ENCODE results near the gene LRRC46. TPM values are rescaled to one million over a fixed set of nuclear protein-coding genes. Genes with fewer than 3 reads are reported as not detected.

The LRRC46 gene
- total and polyA plus RNA-seq, 10 donors, result 0.42 to 1.4 (median 1.1) TPM

GRCh38 chr17:47803201-47803600 is 28.3 kb upstream of the LRRC46 start:
- WGBS, 5 donors, result 51 to 82% (median 55%) methylated on average over 4 to 5 of the region's 5 CpGs
- Histone ChIP-seq H3K36me3 (peaks cover 0 to 23% (median 18%) of the 10 kb centered on the region in 6 donors), H3K9me3 (no peaks in the 10 kb centered on the region), H3K27me3 (replicated peaks in 1 of 7) (no peaks in the 10 kb centered on the region), H3K27ac (no peak overlapping the region), H3K4me1 (no peaks in the 10 kb centered on the region), H3K4me3 (no peak overlapping the region)
- intact Hi-C loops (cut with DNase I; ENCODE audit: low total_unique reads), result loop anchor here (10.0 kb wide), 1 partner anchor 128 kb away; no protein-coding TSS in a partner anchor
- TF ChIP-seq POLR2AphosphoS5 (IDR thresholded peaks at IDR 0.05) (no peak), POLR2A (IDR thresholded peaks at IDR 0.05) (no peak), CTCF (IDR thresholded peaks at IDR 0.05 in 8 of 11, conservative IDR thresholded peaks at IDR 0.05 in 3 of 11) (no peak)
- DNase-seq, result no peak

DNA sequence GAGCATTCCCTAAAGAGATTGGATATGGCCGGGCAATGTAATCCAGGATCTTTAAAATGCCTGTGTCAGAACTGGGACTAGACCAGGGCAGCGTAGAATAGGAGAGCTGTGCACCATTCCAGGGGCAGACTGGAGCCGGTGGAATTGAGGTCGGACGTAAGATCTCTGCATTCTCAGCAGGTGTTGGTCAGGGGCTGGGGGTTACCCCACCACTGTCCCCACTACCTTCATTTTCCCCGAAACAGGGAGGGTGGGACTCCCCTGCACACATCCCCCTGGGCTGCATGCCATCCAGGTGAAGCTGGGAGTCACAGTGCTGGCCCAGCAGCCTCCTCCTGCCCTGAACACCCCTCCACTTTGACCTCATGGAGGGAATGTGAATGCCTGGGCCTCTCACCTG is 27.7 kb upstream of the LRRC46 start:
- TF ChIP-seq CTCF (IDR thresholded peaks at IDR 0.05 in 8 of 11, conservative IDR thresholded peaks at IDR 0.05 in 3 of 11), result no peak
- no peak for TF ChIP-seq POLR2A (IDR thresholded peaks at IDR 0.05)
- no peak for TF ChIP-seq POLR2AphosphoS5 (IDR thresholded peaks at IDR 0.05)
- Histone ChIP-seq H3K27ac (no peak overlapping the region), H3K36me3 (peaks cover 0 to 28% (median 23%) of the 10 kb centered on the region in 6 donors), H3K4me3 (no peak overlapping the region), H3K27me3 (replicated peaks in 1 of 7) (no peaks in the 10 kb centered on the region), H3K4me1 (no peaks in the 10 kb centered on the region), H3K9me3 (no peaks in the 10 kb centered on the region)
- intact Hi-C loops (cut with DNase I; ENCODE audit: low total_unique reads), result loop anchor here (10.0 kb wide), 1 partner anchor 129 kb away; no protein-coding TSS in a partner anchor
- no peak for DNase-seq
- WGBS, 5 donors, result 72 to 81% (median 77%) methylated on average over 6 of the region's 6 CpGs

DNA sequence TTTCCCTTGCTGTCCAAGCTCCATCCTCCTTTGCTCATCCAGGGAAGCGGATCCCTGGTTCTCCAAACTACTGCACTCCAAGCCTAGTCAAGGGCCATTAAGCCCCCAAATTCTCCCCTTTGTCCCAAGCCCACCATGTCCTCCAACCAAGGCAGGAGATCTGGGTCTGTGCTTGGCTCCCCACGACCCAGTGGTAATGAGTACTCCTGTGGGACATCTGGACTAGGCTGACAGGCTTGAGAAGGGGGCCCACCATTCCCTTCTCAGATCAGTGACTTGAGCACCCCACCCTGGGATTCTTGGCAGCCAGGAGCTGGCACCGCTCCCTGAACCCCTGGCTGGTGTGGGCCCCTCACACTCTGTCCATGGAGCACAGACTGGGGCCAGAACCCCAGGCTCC is 27.0 kb upstream of the LRRC46 start:
- no peaks in the 10 kb centered on the region for H3K27me3 ChIP-seq (replicated peaks in 1 of 7)
- peaks cover 0 to 35% (median 30%) of the 10 kb centered on the region in 6 donors for H3K36me3 ChIP-seq
- DNase-seq, result no peak
- H3K4me1 ChIP-seq, result no peaks in the 10 kb centered on the region
- intact Hi-C loops (cut with DNase I; ENCODE audit: low total_unique reads), result loop anchor here (10.0 kb wide), 1 partner anchor 130 kb away; no protein-coding TSS in a partner anchor
- H3K4me3 ChIP-seq, result no peak overlapping the region
- no peaks in the 10 kb centered on the region for H3K9me3 ChIP-seq
- WGBS, 5 donors, result 61 to 88% (median 72%) methylated on average over 1 to 3 of the region's 3 CpGs
- H3K27ac ChIP-seq, result no peak overlapping the region
- no peak for TF ChIP-seq POLR2AphosphoS5 (IDR thresholded peaks at IDR 0.05)

GRCh38 chr17:47806026-47806912 is 25.2 kb upstream of the LRRC46 start:
- H3K27me3 ChIP-seq (replicated peaks in 1 of 7), result no peaks in the 10 kb centered on the region
- H3K27ac ChIP-seq, result no peak overlapping the region
- no peak for DNase-seq
- intact Hi-C loops (cut with DNase I; ENCODE audit: low total_unique reads), result loop anchor here (10.0 kb wide), 1 partner anchor 131 kb away; no protein-coding TSS in a partner anchor
- no peaks in the 10 kb centered on the region for H3K9me3 ChIP-seq
- 82 to 93% (median 90%) methylated on average over 16 of the region's 16 CpGs for WGBS, 5 donors
- peaks cover 0 to 5% (median 0%) of the 10 kb centered on the region in 6 donors for H3K4me1 ChIP-seq
- H3K4me3 ChIP-seq, result no peak overlapping the region
- peaks cover 0 to 54% (median 45%) of the 10 kb centered on the region in 6 donors for H3K36me3 ChIP-seq
- no peak for TF ChIP-seq POLR2AphosphoS5 (IDR thresholded peaks at IDR 0.05)
- no peak for TF ChIP-seq CTCF (IDR thresholded peaks at IDR 0.05 in 8 of 11, conservative IDR thresholded peaks at IDR 0.05 in 3 of 11)
- no peak for TF ChIP-seq POLR2A (IDR thresholded peaks at IDR 0.05)

Data from spleen (tissue), 11 donors.